OCI-LY1 (cell line): ENCODE measurements around the gene HEY2.

Experiments
- H2AFZ ChIP-seq: fragments of 200-600 bp; sonication (generic), shearing (Covaris generic); 2 replicates; pipeline ENCODE4 v1.6.0; 2014; ENCODE audit warnings: antibody characterized with exemption, mild to moderate bottlenecking, low read length
- H3F3A ChIP-seq: fragments of 200-600 bp; sonication (generic), shearing (Covaris generic); 2 replicates; pipeline ENCODE4 v1.6.0; 2014; ENCODE audit warnings: mild to moderate bottlenecking, antibody characterized with exemption, low read length, moderate library complexity; ENCODE audit not compliant: insufficient read depth
- H3K27ac ChIP-seq: fragments of 200-600 bp; sonication (generic); 2 replicates; pipeline ENCODE4 v1.5.1; 2014; ENCODE audit warnings: low read length, mixed run types, mild to moderate bottlenecking, low read depth; ENCODE audit not compliant: poor library complexity, severe bottlenecking
- H3K27me3 ChIP-seq: fragments of 200-600 bp; sonication (generic); 2 replicates; pipeline ENCODE4 v1.6.0; 2014; ENCODE audit warnings: antibody characterized with exemption, mild to moderate bottlenecking, low read length, moderate library complexity; ENCODE audit not compliant: insufficient read depth
- H3K36me3 ChIP-seq: fragments of 200-600 bp; sonication (generic); 2 replicates; pipeline ENCODE4 v1.6.1; 2014; ENCODE audit warnings: mild to moderate bottlenecking, antibody characterized with exemption, low read length, moderate library complexity, mixed read lengths; ENCODE audit not compliant: insufficient read depth
- H3K4me1 ChIP-seq: fragments of 200-600 bp; sonication (generic); 2 replicates; pipeline ENCODE4 v1.5.1; 2014; ENCODE audit warnings: mild to moderate bottlenecking, low read length, moderate library complexity; ENCODE audit not compliant: insufficient read depth, severe bottlenecking
- H3K4me2 ChIP-seq: fragments of 200-600 bp; sonication (generic), shearing (Covaris generic); 2 replicates; pipeline ENCODE4 v1.6.1; 2014; ENCODE audit warnings: low read length
- H3K4me3 ChIP-seq: fragments of 200-600 bp; sonication (generic); 2 replicates; pipeline ENCODE4 v1.5.1; 2014; ENCODE audit warnings: low read length, low read depth, mild to moderate bottlenecking, mixed read lengths; ENCODE audit not compliant: poor library complexity, severe bottlenecking
- H3K79me2 ChIP-seq: fragments of 200-600 bp; shearing (Covaris generic); 2 replicates; pipeline ENCODE4 v1.6.1; 2016; ENCODE audit warnings: mixed run types, low read length, mixed read lengths; ENCODE audit not compliant: insufficient read depth
- H3K9ac ChIP-seq: fragments of 200-600 bp; sonication (generic), shearing (Covaris generic); 2 replicates; pipeline ENCODE4 v1.6.1; 2014; ENCODE audit warnings: mild to moderate bottlenecking, low read length, mixed read lengths
- H3K9me2 ChIP-seq: fragments of 200-600 bp; sonication (generic), shearing (Covaris generic); 2 replicates; pipeline ENCODE4 v1.6.1; 2014; ENCODE audit warnings: low read depth, mild to moderate bottlenecking, low read length, mixed read lengths
- H3K9me3 ChIP-seq: fragments of 200-600 bp; shearing (Covaris generic); 2 replicates; pipeline ENCODE4 v1.6.1; 2014; ENCODE audit warnings: low read length, mixed read lengths
- H4K20me1 ChIP-seq: fragments of 200-600 bp; sonication (generic), shearing (Covaris generic); 2 replicates; pipeline ENCODE4 v1.6.0; 2016; ENCODE audit warnings: mild to moderate bottlenecking, low read length; ENCODE audit not compliant: insufficient read depth
- CTCF ChIP-seq: fragments of 200-600 bp; sonication (generic), shearing (Covaris generic); IDR thresholded peaks from 2 replicates; pipeline ENCODE4 v1.5.1; 2017; ENCODE audit warnings: mild to moderate bottlenecking, antibody characterized with exemption, low read length, moderate library complexity, mixed read lengths
- EZH2 ChIP-seq: fragments of 200-600 bp; sonication (generic), shearing (Covaris generic); IDR thresholded peaks from 2 replicates; pipeline ENCODE4 v1.8.0; 2017; ENCODE audit warnings: borderline replicate concordance, mixed run types, mild to moderate bottlenecking, antibody characterized with exemption, low read length, moderate library complexity, mixed read lengths

The HEY2 gene

GRCh38 chr6:125795301-125795700 lies 45.9 kb downstream of the HEY2 start:
- H3K4me1 ChIP-seq = peaks cover 86% of the 10 kb centered on the region
- TF ChIP-seq EZH2 (no peak), CTCF (no peak)
- peaks cover under 1% of the 10 kb centered on the region; the same call in 1 of the 2 replicates for H3K36me3 ChIP-seq
- H3K27ac ChIP-seq = peak overlapping the region; percentile 96
- H3K27me3 ChIP-seq = no peaks in the 10 kb centered on the region
- H3K4me3 ChIP-seq = peak overlapping the region; percentile 4
- peaks cover 53% of the 10 kb centered on the region for H3K79me2 ChIP-seq
- H2AFZ ChIP-seq = no peak overlapping the region
- H4K20me1 ChIP-seq = no peaks in the 10 kb centered on the region
- H3F3A ChIP-seq = 0 out of 2 replicates have a peak, but pooled peaks cover 7% of the 10 kb centered on the region
- H3K4me2 ChIP-seq = peak overlapping the region; percentile 89
- H3K9me3 ChIP-seq = no peaks in the 10 kb centered on the region
- H3K9me2 ChIP-seq = no peaks in the 10 kb centered on the region
- H3K9ac ChIP-seq = peak overlapping the region; percentile 27; the same call in 1 of the 2 replicates

GRCh38 chr6:125797120-125797885 lies 47.9 kb downstream of the HEY2 start:
- H3K79me2 ChIP-seq = peaks cover 61% of the 10 kb centered on the region
- no peaks in the 10 kb centered on the region for H4K20me1 ChIP-seq
- H3K36me3 ChIP-seq = peaks cover 15% of the 10 kb centered on the region; the same call in 1 of the 2 replicates
- H3K9me3 ChIP-seq = no peaks in the 10 kb centered on the region
- H3K9ac ChIP-seq = peak overlapping the region; percentile 10; the same call in 1 of the 2 replicates
- H3K9me2 ChIP-seq = no peaks in the 10 kb centered on the region
- no peak overlapping the region for H2AFZ ChIP-seq
- peak overlapping the region; percentile 47 for H3K4me3 ChIP-seq
- 0 out of 2 replicates have a peak, but pooled peaks cover 7% of the 10 kb centered on the region for H3F3A ChIP-seq
- TF ChIP-seq EZH2 = no peak
- peak overlapping the region; percentile 55 for H3K4me2 ChIP-seq
- no peaks in the 10 kb centered on the region for H3K27me3 ChIP-seq
- H3K4me1 ChIP-seq = peaks cover 98% of the 10 kb centered on the region
- peak overlapping the region; percentile 99 for H3K27ac ChIP-seq

- H3K27me3 ChIP-seq = no peaks in the 10 kb centered on the region
- H3K4me3 ChIP-seq = peak overlapping the region; percentile 47
- no peak overlapping the region for H2AFZ ChIP-seq
- H3K36me3 ChIP-seq = peaks cover 17% of the 10 kb centered on the region; the same call in 1 of the 2 replicates
- no peaks in the 10 kb centered on the region for H4K20me1 ChIP-seq
- peak overlapping the region; percentile 99 for H3K27ac ChIP-seq
- H3K79me2 ChIP-seq = peaks cover 61% of the 10 kb centered on the region
- 0 out of 2 replicates have a peak, but pooled peaks cover 7% of the 10 kb centered on the region for H3F3A ChIP-seq
- H3K4me1 ChIP-seq = peaks cover 98% of the 10 kb centered on the region
- TF ChIP-seq EZH2 = no peak
- TF ChIP-seq CTCF = no peak
- peak overlapping the region; percentile 50 for H3K9ac ChIP-seq
- no peaks in the 10 kb centered on the region for H3K9me3 ChIP-seq
- H3K4me2 ChIP-seq = peak overlapping the region; percentile 55
- H3K9me2 ChIP-seq = no peaks in the 10 kb centered on the region
Observed at GRCh38 chr6:125797886-125798444, 48.5 kb downstream of the HEY2 start.
